Esophagus squamous epithelium (tissue), 4 donors: ENCODE results near the gene PBX4.

Source experiments
- POLR2A ChIP-seq, 4 donors: fragments of 450-650 bp; IDR thresholded peaks; one replicate each; pipeline ENCODE4 v1.6.1; 2017; ENCODE audit warnings: antibody characterized with exemption in 4 of 4, mild to moderate bottlenecking in 4 of 4, moderate library complexity in 3 of 4
- TF ChIP-seq, protein P1 (sequence below), 6 experiments: fragments of 450-650 bp in 4 of 6; fragments of 200-600 bp in 2 of 6; sonication (generic) in 2 of 6; IDR thresholded peaks; one replicate each; pipeline ENCODE4 v1.5.1; 2016 to 2019; ENCODE audit warnings: antibody characterized with exemption in 6 of 6, mild to moderate bottlenecking in 4 of 6, moderate library complexity in 4 of 6

DNA sequence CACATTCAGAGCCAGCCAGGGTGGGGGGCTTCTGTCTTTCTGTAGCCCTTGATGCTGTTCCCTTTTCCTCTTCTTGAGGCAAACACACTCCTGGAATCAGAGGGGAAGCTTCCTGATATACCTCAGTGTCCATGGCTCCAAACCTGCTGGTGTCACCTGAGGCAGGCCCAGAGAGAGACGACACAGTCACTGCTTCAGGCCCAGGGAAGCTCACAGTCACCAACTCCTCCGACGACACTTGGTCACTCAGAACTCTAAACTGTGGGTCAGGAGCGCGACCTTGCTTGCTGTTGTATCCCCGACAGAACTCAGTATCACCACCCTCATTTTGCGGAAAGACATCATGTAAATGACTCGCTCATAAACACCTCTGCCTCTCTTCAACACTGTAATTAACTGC, 43.9 kb upstream of the PBX4 start:
- TF ChIP-seq, protein P1, sequence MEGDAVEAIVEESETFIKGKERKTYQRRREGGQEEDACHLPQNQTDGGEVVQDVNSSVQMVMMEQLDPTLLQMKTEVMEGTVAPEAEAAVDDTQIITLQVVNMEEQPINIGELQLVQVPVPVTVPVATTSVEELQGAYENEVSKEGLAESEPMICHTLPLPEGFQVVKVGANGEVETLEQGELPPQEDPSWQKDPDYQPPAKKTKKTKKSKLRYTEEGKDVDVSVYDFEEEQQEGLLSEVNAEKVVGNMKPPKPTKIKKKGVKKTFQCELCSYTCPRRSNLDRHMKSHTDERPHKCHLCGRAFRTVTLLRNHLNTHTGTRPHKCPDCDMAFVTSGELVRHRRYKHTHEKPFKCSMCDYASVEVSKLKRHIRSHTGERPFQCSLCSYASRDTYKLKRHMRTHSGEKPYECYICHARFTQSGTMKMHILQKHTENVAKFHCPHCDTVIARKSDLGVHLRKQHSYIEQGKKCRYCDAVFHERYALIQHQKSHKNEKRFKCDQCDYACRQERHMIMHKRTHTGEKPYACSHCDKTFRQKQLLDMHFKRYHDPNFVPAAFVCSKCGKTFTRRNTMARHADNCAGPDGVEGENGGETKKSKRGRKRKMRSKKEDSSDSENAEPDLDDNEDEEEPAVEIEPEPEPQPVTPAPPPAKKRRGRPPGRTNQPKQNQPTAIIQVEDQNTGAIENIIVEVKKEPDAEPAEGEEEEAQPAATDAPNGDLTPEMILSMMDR (IDR thresholded peaks at IDR 0.05), result no peak
- no peak for TF ChIP-seq POLR2A (IDR thresholded peaks at IDR 0.05)
